NOMO-1 treated with DMSO at 0.1 percent for 48 hours (cell line): ENCODE measurements around the gene SLC38A11.
"Not testable (repeated sequence)": the region's sequence is repeated elsewhere in the genome, so short reads cannot be mapped to it uniquely, and the experiment has no call there.

Experiments used
- DNase-seq: peaks from one replicate; lab custom pipeline; 2025; ENCODE audit not compliant: unreplicated experiment; lab: John Stamatoyannopoulos, UW

The SLC38A11 gene, protein sequence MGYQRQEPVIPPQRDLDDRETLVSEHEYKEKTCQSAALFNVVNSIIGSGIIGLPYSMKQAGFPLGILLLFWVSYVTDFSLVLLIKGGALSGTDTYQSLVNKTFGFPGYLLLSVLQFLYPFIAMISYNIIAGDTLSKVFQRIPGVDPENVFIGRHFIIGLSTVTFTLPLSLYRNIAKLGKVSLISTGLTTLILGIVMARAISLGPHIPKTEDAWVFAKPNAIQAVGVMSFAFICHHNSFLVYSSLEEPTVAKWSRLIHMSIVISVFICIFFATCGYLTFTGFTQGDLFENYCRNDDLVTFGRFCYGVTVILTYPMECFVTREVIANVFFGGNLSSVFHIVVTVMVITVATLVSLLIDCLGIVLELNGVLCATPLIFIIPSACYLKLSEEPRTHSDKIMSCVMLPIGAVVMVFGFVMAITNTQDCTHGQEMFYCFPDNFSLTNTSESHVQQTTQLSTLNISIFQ

GRCh38 chr2:164954954-164955701 is at the start of gene SLC38A11:
Gene SLC38A11, minus strand, starts transcription at chr2:164955525. Its CDS starts 278 bp downstream, at chr2:164955247.
- no peak for DNase-seq

DNA sequence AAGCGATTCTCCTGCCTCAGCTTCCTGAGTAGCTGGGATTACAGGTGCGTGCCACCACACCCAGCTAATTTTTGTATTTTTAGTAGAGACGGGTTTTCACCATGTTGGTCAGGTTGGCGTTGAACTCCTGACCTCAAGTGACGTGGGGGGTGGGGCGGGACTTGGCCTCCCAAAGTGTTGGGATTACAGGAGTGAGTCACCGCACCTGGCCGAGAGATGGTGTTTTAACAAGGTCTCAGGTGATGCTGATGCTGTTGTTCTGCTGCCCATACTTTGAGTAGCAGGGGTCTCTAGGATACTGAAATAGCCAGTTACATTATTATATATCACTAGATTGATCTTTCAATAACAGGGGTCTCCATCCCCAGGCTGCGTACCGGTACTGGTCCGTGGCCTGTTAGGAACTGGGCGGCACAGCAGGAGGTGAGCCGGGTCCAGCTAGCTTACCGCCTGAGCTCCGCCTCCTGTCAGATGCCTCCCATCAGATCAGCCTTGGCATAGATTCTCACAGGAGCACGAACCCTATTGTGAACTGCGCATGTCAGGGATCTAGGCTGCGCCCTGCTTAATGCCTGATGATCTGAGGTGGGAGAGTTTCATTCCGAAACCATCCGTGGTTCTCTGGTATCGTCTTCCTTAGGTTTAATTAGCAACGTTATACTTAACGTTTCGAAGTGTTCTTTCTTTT is 48.3 kb upstream of the SLC38A11 start:
- no peak for DNase-seq

GRCh38 chr2:165002638-165003037 is 47.3 kb upstream of the SLC38A11 start:
- DNase-seq = no peak

DNA sequence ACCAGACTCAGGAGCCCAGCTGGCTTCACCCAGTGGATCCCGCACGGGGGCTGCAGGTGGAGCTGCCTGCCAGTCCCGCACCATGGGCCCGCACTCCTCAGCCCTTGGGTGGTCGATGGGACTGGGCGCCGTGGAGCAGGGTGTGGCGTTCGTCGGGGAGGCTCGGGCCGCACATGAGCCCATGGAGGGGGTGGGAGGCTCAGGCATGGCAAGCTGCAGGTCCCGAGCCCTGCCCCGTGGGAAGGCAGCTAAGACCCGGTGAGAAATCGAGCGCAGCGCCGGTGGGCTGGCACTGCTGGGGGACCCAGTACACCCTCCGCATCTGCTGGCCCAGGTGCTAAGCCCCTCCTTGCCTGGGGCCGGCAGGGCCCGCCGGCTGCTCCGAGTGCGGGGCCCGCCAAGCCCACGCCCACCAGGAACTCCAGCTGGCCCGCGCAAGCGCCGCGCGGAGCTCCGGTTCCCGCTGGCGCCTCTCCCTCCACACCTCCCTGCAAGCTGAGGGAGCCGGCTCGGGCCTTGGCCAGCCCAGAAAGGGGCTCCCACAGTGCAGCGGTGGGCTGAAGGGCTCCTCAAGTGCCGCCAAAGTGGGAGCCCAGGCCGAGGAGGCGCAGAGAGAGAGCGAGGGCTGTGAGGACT is 39.5 kb upstream of the SLC38A11 start:
- DNase-seq = not testable (repeated sequence)

- no peak for DNase-seq
Measured at GRCh38 chr2:164993287-164994016, 38.1 kb upstream of the SLC38A11 start.

GRCh38 chr2:164992818-164993217 is 37.5 kb upstream of the SLC38A11 start:
- peak; percentile 68 for DNase-seq

DNA sequence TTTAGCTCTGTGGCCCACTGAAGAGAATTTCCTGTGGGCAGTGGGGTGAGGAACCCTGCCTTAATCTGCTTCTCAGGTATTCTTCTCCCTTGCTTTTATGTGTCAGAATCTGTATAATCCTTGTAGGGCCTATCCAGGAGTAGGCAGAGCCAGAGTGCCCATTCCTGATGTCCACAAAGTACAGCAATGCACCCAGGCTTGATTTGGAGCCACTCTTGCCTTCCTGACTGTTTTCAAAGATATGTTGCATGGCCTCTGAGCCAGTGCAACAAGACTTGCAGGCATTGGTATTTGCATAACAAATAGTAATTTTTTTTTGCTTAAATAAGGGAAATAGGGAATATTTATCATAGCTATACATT is 36.7 kb upstream of the SLC38A11 start:
- not testable (repeated sequence) for DNase-seq

- not testable (repeated sequence) for DNase-seq
Measured at GRCh38 chr2:164991361-164992092, 36.2 kb upstream of the SLC38A11 start.

DNA sequence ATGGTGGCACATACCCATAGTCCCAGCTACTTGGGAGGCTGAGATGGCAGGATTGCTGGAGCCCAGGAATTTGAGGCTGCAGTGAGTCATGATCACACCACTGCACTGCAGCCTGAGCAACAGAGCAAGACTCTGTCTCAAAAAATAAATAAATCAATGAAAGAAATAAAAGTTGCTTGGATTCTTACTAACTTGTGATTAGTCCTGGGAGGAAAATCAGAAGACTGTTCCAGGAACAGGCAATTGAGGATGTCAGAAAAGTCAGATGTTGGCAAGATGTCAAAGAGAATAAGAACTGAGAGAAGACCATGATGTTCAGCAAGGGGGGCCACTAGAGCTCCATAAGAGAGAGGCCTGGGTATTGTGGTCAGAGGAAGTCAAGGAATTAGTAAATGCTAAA is 35.6 kb upstream of the SLC38A11 start:
- DNase-seq = not testable (repeated sequence)

GRCh38 chr2:164988805-164989204 is 33.5 kb upstream of the SLC38A11 start:
- DNase-seq = not testable (repeated sequence)

DNA sequence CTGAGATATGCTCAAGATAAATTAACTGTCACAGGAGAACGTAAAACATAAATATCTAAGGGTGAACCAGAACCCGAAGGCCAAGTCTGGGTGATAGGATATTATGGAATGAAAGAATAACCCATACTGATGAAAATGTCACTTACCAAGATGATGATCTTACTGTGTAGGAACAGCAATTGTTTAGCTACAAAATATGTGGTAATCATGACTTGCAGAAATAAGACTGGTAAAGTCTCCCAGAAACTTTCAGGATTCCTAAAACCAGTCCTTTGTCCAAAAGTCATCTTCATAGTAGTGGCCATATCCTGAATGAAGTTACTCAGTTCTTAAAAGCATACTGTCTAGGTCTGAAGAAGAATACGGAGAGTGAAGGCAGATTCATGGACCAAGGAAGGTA is 30.7 kb upstream of the SLC38A11 start:
- DNase-seq = not testable (repeated sequence)

DNA sequence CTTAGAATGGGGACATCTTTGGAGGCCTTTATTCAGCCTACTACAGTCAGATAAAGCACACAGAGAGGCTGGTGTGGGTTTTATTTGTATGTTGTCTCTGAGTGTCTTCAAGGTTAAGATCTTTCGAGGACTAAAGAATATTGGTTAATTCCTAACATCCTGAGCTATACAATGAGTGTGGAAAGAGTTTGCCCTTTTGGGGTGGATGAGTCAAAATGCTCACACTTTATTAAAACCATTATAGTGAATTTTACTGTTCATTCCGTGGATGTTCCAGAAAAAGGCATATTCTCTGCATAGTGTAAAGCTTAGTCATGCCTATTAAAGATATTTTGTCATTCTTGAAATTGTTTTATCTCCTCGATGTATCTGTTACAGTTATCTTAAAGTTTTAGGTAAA is 29.1 kb upstream of the SLC38A11 start:
- DNase-seq = no peak

DNA sequence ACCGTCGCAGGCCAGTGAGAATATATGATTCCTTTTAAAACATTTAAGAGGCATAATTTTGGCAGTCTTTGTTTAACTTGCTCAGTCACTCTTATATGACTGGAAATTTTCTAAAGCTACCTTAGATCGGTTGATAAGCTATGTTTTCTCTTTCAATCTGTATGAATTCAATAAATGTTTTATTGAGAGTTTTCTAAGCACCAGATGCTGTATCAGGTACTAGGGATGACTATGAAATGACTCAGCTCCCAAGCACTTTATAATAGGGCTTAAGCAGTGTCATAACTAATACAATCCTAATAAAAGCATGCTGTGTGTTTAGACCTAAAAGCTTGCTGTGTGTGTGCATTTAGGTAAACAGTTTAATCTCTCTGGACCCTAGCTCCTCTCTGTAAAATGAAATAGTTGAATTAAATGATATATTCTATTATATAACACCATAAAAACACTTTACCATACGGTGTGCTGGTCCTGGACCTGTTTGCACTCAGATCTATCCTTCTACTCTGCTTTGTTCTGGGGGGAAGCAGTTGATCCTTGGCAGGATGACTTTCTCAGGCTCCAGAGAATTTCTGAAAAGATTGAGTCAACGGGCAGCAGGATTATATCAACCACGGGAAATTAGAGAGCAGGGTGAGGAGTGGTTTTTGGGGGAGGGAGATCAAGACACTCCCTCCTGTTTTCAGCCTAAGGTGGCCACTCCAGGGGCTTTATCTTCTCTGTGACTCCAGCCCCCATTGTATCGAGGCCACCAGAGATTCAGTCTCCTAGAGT is 26.1 kb upstream of the SLC38A11 start:
- DNase-seq = no peak

DNA sequence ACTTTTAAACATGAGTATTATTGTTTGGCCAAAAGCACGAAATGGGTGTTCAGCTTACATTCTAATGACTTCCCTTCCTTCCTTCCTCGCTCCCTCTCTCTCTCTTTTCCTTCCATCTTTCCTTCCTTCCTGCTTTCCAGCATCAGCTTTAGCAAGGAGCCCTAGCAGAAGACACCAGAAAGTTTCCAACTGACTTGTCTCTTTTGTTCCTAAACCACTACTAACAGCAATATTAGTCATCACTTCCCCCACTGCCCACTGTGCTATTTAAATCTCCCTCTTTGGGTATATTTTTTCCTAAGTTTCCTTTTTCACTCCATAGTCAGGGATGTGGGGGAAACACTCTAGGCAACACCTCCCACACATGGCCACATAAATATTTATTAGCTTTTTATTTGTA is 25.4 kb upstream of the SLC38A11 start:
- DNase-seq = not testable (repeated sequence)

- no peak for DNase-seq
Measured at GRCh38 chr2:164979113-164979512, 23.8 kb upstream of the SLC38A11 start.

DNA sequence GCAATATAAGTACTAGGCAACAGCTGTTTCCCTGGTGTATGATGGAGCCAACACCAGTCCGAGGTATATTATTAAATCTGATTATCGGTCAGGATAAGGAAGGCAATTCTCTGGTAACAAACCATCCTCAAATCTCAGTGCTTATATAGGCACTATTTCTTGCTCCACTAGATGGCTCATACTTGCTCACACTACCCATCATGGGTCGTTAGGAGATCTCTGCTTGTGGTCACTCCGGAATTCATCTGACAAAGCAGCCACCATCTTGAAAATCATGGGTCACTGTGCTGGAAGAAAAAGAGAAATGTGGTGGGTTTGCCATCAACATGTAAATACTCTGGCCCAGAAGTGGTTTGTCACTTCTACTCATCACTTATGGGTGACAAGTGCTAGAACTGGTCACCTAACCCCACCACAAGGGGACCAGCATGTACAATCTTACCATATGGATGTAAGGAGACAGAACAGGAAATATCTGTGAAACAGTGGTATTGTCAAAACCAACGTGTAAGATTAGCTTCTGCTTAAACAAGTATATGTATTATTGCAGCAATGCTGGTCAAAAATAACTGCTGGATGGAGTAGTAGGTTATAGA is 21.6 kb upstream of the SLC38A11 start:
- DNase-seq = not testable (repeated sequence)

GRCh38 chr2:164976301-164976700 is 21.0 kb upstream of the SLC38A11 start:
- DNase-seq = no peak

- DNase-seq = peak; percentile 93
Measured at GRCh38 chr2:164975891-164976290, 20.6 kb upstream of the SLC38A11 start.

- DNase-seq = peak; percentile 55
Measured at GRCh38 chr2:164974221-164974620, 18.9 kb upstream of the SLC38A11 start.
